Upper lobe of left lung (tissue), 6 donors: ENCODE measurements around the gene MAP3K14. TPM values are rescaled to one million over a fixed set of nuclear protein-coding genes. Genes with fewer than 3 reads are reported as not detected.
"Not testable (repeated sequence)": the region's sequence is repeated elsewhere in the genome, so short reads cannot be mapped to it uniquely, and the experiment has no call there.

Source experiments
- ATAC-seq, 2 donors: fragments of 200-7000 bp; cut with Tn5 transposase; one replicate each; pipeline ENCODE4 v1.9.1; 2022; ENCODE audit warnings: mild to moderate bottlenecking in 2 of 2, moderate library complexity in 2 of 2; ENCODE audit not compliant: low FRiP score in 2 of 2
- DNase-seq, 2 donors: peaks; one replicate each; pipeline ENCODE4 v3.0.0-alpha.2; 2019 to 2020
- H3K27ac ChIP-seq, 4 donors: fragments of 200-600 bp; sonication (generic); one replicate each; pipeline ENCODE4 v1.5.1; 2016 to 2019
- H3K27me3 ChIP-seq, 4 donors: fragments of 200-600 bp; sonication (generic); one replicate each; pipeline ENCODE4 v1.5.1; 2017 to 2019
- H3K36me3 ChIP-seq, 4 donors: fragments of 200-600 bp; sonication (generic); one replicate each; pipeline ENCODE4 v1.5.1; 2016 to 2019
- H3K4me1 ChIP-seq, 4 donors: fragments of 200-600 bp; sonication (generic); one replicate each; pipeline ENCODE4 v1.5.1; 2018 to 2019
- H3K4me3 ChIP-seq, 4 donors: fragments of 200-600 bp; sonication (generic); one replicate each; pipeline ENCODE4 v1.5.1; 2017 to 2019; ENCODE audit warnings: mild to moderate bottlenecking in 2 of 4, moderate library complexity in 1 of 4
- H3K9me3 ChIP-seq, 4 donors: fragments of 200-600 bp; sonication (generic); one replicate each; pipeline ENCODE4 v1.5.1; 2018 to 2019
- CTCF ChIP-seq, 6 experiments: fragments of 450-650 bp in 4 of 6; fragments of 200-600 bp in 2 of 6; sonication (generic) in 2 of 6; IDR thresholded peaks; one replicate each; pipeline ENCODE4 v1.5.1; 2016 to 2019; ENCODE audit warnings: antibody characterized with exemption in 6 of 6
- EP300 ChIP-seq, 4 donors: sonication (generic); formaldehyde crosslinking; IDR thresholded peaks; one replicate each; pipeline ENCODE4 v1.5.1; 2017; ENCODE audit warnings: antibody characterized with exemption in 4 of 4, control low read depth in 2 of 4
- POLR2A ChIP-seq, 4 donors: fragments of 450-650 bp; IDR thresholded peaks; one replicate each; pipeline ENCODE4 v1.5.1; 2016 to 2017; ENCODE audit warnings: antibody characterized with exemption in 4 of 4, mild to moderate bottlenecking in 2 of 4
- POLR2AphosphoS5 ChIP-seq, 2 donors: sonication (generic); formaldehyde crosslinking; IDR thresholded peaks; one replicate each; pipeline ENCODE4 v1.5.1; 2017; ENCODE audit warnings: antibody characterized with exemption in 2 of 2
- WGBS, 2 donors: methylation state at CpG; one replicate each; pipeline ENCODE4 v1.1.5; 2017 to 2018; 5-methylcytosine and 5-hydroxymethylcytosine counted together
- total RNA-seq, 6 donors: library from RNA; depleted of rRNA in 4 of 6; stranded (reverse); fragments of >200 nt in 4 of 6; gene quantifications; one replicate each; pipeline versions ENCODE4 v1.1.0 to v1.2.1, GENCODE V29; 2016 to 2021
- donor health status: DM: no; HTN: no; CAD: no; lungs with moderate emphysema.
- donor health status: DM: no; HTN: yes; CAD: no; lungs with severe emphysema.

MAP3K14 gene
- total RNA-seq, 6 donors from 2014 or later, result 11.4 to 17.8 (median 13.5) TPM

- peaks cover 2 to 14% (median 12%) of the 10 kb centered on the region in 4 donors for H3K4me1 ChIP-seq
- WGBS, 2 donors, result 76 to 78% methylated on average over 11 to 13 of the region's 14 CpGs
- DNase-seq (no peak), ATAC-seq (no peak)
- no peaks in the 10 kb centered on the region for H3K9me3 ChIP-seq
- H3K27ac ChIP-seq, result no peak overlapping the region
- no peaks in the 10 kb centered on the region for H3K27me3 ChIP-seq
- TF ChIP-seq EP300 (IDR thresholded peaks at IDR 0.05), result no peak
- no peak for TF ChIP-seq POLR2AphosphoS5 (IDR thresholded peaks at IDR 0.05)
- no peak overlapping the region for H3K4me3 ChIP-seq
- H3K36me3 ChIP-seq, result no peaks in the 10 kb centered on the region
Measured at GRCh38 chr17:45256114-45256966, 60.5 kb downstream of the MAP3K14 start.

GRCh38 chr17:45255358-45255757, 61.5 kb downstream of the MAP3K14 start:
- Histone ChIP-seq H3K9me3 (no peaks in the 10 kb centered on the region), H3K4me1 (peaks cover 0 to 14% (median 10%) of the 10 kb centered on the region in 4 donors), H3K27me3 (no peaks in the 10 kb centered on the region), H3K36me3 (no peaks in the 10 kb centered on the region), H3K27ac (no peak overlapping the region), H3K4me3 (no peak overlapping the region)
- 98% methylated on average over 8 of the region's 8 CpGs for WGBS, 2 donors
- no peak for ATAC-seq
- no peak for TF ChIP-seq CTCF (IDR thresholded peaks at IDR 0.05)
- no peak for TF ChIP-seq POLR2AphosphoS5 (IDR thresholded peaks at IDR 0.05)
- TF ChIP-seq EP300 (IDR thresholded peaks at IDR 0.05), result no peak
- no peak for TF ChIP-seq POLR2A (IDR thresholded peaks at IDR 0.05)
- no peak for DNase-seq

GRCh38 chr17:45253879-45254278, 62.9 kb downstream of the MAP3K14 start:
- Histone ChIP-seq H3K9me3 (no peaks in the 10 kb centered on the region), H3K27ac (peak overlapping the region in 1 of 4 donors; percentile 26), H3K4me3 (no peak overlapping the region), H3K27me3 (no peaks in the 10 kb centered on the region), H3K4me1 (peaks cover 0 to 16% (median 11%) of the 10 kb centered on the region in 4 donors), H3K36me3 (no peaks in the 10 kb centered on the region)
- ATAC-seq (no peak), DNase-seq (no peak)
- TF ChIP-seq CTCF (IDR thresholded peaks at IDR 0.05), result no peak
- no peak for TF ChIP-seq POLR2AphosphoS5 (IDR thresholded peaks at IDR 0.05)
- no peak for TF ChIP-seq EP300 (IDR thresholded peaks at IDR 0.05)
- 85 to 91% methylated on average over 4 of the region's 4 CpGs for WGBS, 2 donors

- H3K4me1 ChIP-seq, result peaks cover 0 to 20% (median 14%) of the 10 kb centered on the region in 4 donors
- H3K36me3 ChIP-seq, ATAC-seq, H3K9me3 ChIP-seq, H3K4me3 ChIP-seq, DNase-seq, H3K27me3 ChIP-seq: not testable (repeated sequence)
- peak overlapping the region in 1 of 4 donors; percentile 26 for H3K27ac ChIP-seq
- 95 to 96% methylated on average over 7 of the region's 7 CpGs for WGBS, 2 donors
Measured at GRCh38 chr17:45253237-45253636, 63.6 kb downstream of the MAP3K14 start.

GRCh38 chr17:45251931-45252330, 64.9 kb downstream of the MAP3K14 start:
- Histone ChIP-seq H3K27ac (peak overlapping the region in 3 of 4 donors; percentile 21 to 41 (median 36)), H3K27me3 (no peaks in the 10 kb centered on the region), H3K4me3 (no peak overlapping the region), H3K4me1 (peaks cover 8 to 33% (median 20%) of the 10 kb centered on the region in 4 donors), H3K36me3 (no peaks in the 10 kb centered on the region), H3K9me3 (no peaks in the 10 kb centered on the region)
- ATAC-seq, result no peak
- TF ChIP-seq POLR2A (IDR thresholded peaks at IDR 0.05) (no peak), CTCF (IDR thresholded peaks at IDR 0.05) (no peak), EP300 (IDR thresholded peaks at IDR 0.05) (no peak), POLR2AphosphoS5 (IDR thresholded peaks at IDR 0.05) (no peak)
- no peak for DNase-seq
- WGBS, 2 donors, result 59 to 70% methylated on average over 7 of the region's 7 CpGs
